Measurements from ENCODE around the gene SMAD6. TPM values are rescaled to one million over a fixed set of nuclear protein-coding genes. Genes with fewer than 3 reads are reported as not detected.

The SMAD6 gene
- total and polyA plus RNA-seq, 10 of the 15 experiments (the other 5 are each of a cell fraction or from before 2014, with no cell fraction given): under 0.01 to 0.10 (median 0.03) TPM; not detected in 7

GRCh38 chr15:66744610-66745279 is 42.7 kb downstream of the SMAD6 start:
- H3K9ac ChIP-seq (ENCODE audit: control insufficient read depth, insufficient read depth, low read length): no peak overlapping the region
- H2AFZ ChIP-seq (ENCODE audit: control insufficient read depth, low read depth, low read length): no peak overlapping the region
- 14% methylated on average over 4 of the region's 4 CpGs for WGBS (ENCODE audit: insufficient coverage, insufficient replicate concordance, low lambda C conversion rate, missing lambda C conversion rate)
- H3K27me3 ChIP-seq (replicated peaks in 1 of 2; ENCODE audit: control insufficient read depth in 2 of 2, insufficient read depth in 2 of 2, low read length in 1 of 2): no peaks in the 10 kb centered on the region; a peak in 1 of 4 replicates
- RAD21 ChIA-PET (ENCODE audit: unreplicated experiment): no interaction called here
- in situ Hi-C loops (cut with MboI): no loop called here
- TF ChIP-seq SMARCA5 (IDR thresholded peaks at IDR 0.05) (no peak), RELB (IDR thresholded peaks at IDR 0.05; ENCODE audit: low read depth) (no peak)
- POLR2A ChIA-PET: no interaction called here
- no peaks in the 10 kb centered on the region for H3K79me2 ChIP-seq (ENCODE audit: control insufficient read depth, insufficient read depth, low read length)
- SMC1A ChIA-PET (ENCODE audit: uncharacterized antibody, unreplicated experiment): no interaction called here
- no peaks in the 10 kb centered on the region for H3K36me3 ChIP-seq (ENCODE audit: control insufficient read depth in 2 of 2, insufficient read depth in 2 of 2, low read length in 1 of 2)
- H3K9me3 ChIP-seq (replicated peaks; ENCODE audit: control insufficient read depth, insufficient read depth, low read length): no peaks in the 10 kb centered on the region
- FAIRE-seq (no peak), ATAC-seq (no peak), DNase-seq (ENCODE audit: low read depth, low spot score) (no peak)
- H3K4me3 ChIP-seq: no peak overlapping the region
- H3K4me1 ChIP-seq (ENCODE audit: control insufficient read depth, insufficient read depth, low read length): no peaks in the 10 kb centered on the region; the same call in 1 of the 2 replicates
- intact Hi-C loops (cut with micrococcal nuclease; ENCODE audit: unreplicated experiment): no loop called here
- no peak overlapping the region for H3K27ac ChIP-seq (ENCODE audit: control insufficient read depth, insufficient read depth)
- H3K4me2 ChIP-seq (ENCODE audit: control insufficient read depth, insufficient read depth): no peak overlapping the region
- no peaks in the 10 kb centered on the region; the same call in 1 of the 2 replicates for H4K20me1 ChIP-seq (ENCODE audit: control insufficient read depth, insufficient read depth)
- CTCF ChIA-PET: no interaction called here
- BruUV-seq (replicated peaks): no TSS peak

- no peaks in the 10 kb centered on the region for H3K9me3 ChIP-seq (replicated peaks; ENCODE audit: control insufficient read depth, insufficient read depth, low read length)
- ChIA-PET SMC1A (ENCODE audit: uncharacterized antibody, unreplicated experiment) (no interaction called here), RAD21 (ENCODE audit: unreplicated experiment) (no interaction called here), CTCF (no interaction called here), POLR2A (interaction anchor here (0.7 kb wide), 1 partner anchor 1041 kb away, joined by 5 read pairs; no protein-coding TSS in a partner anchor)
- no peaks in the 10 kb centered on the region; the same call in 1 of the 2 replicates for H3K4me1 ChIP-seq (ENCODE audit: control insufficient read depth, insufficient read depth, low read length)
- H3K36me3 ChIP-seq (ENCODE audit: control insufficient read depth in 2 of 2, insufficient read depth in 2 of 2, low read length in 1 of 2): no peaks in the 10 kb centered on the region
- no peak overlapping the region for H3K9ac ChIP-seq (ENCODE audit: control insufficient read depth, insufficient read depth, low read length)
- FAIRE-seq (no peak), DNase-seq (ENCODE audit: low read depth, low spot score) (no peak), ATAC-seq (no peak)
- in situ Hi-C loops (cut with MboI) (no loop called here), intact Hi-C loops (cut with micrococcal nuclease; ENCODE audit: unreplicated experiment) (no loop called here)
- no peak overlapping the region for H3K4me3 ChIP-seq
- H3K4me2 ChIP-seq (ENCODE audit: control insufficient read depth, insufficient read depth): no peak overlapping the region
- 51% methylated on average over 9 of the region's 9 CpGs for WGBS (ENCODE audit: insufficient coverage, insufficient replicate concordance, low lambda C conversion rate, missing lambda C conversion rate)
- H3K27me3 ChIP-seq (replicated peaks in 1 of 2; ENCODE audit: control insufficient read depth in 2 of 2, insufficient read depth in 2 of 2, low read length in 1 of 2): no peaks in the 10 kb centered on the region; a peak in 1 of 4 replicates
- no peaks in the 10 kb centered on the region for H3K79me2 ChIP-seq (ENCODE audit: control insufficient read depth, insufficient read depth, low read length)
- no peaks in the 10 kb centered on the region for H4K20me1 ChIP-seq (ENCODE audit: control insufficient read depth, insufficient read depth)
- H2AFZ ChIP-seq (ENCODE audit: control insufficient read depth, low read depth, low read length): no peak overlapping the region
- no peak overlapping the region for H3K27ac ChIP-seq (ENCODE audit: control insufficient read depth, insufficient read depth)
- no TSS peak for BruUV-seq (replicated peaks)
- TF ChIP-seq NFIC (IDR thresholded peaks at IDR 0.05; ENCODE audit: low read depth, low read length) (no peak), RUNX3 (IDR thresholded peaks at IDR 0.05; ENCODE audit: low read length) (no peak), IRF5 (IDR thresholded peaks at IDR 0.05; ENCODE audit: borderline replicate concordance) (no peak), HCFC1 (IDR thresholded peaks at IDR 0.05; ENCODE audit: low read length) (no peak), ESRRA (IDR thresholded peaks at IDR 0.05; ENCODE audit: low read length) (no peak), TCF12 (IDR thresholded peaks at IDR 0.05; ENCODE audit: low read depth, low read length) (no peak), ETV6 (conservative IDR thresholded peaks at IDR 0.05 in 1 of 2, IDR thresholded peaks at IDR 0.05 in 1 of 2; ENCODE audit: borderline replicate concordance in 1 of 2, low read depth in 1 of 2) (no peak), TBL1XR1 (IDR thresholded peaks at IDR 0.05; ENCODE audit: low read depth, low read length) (no peak), NR2C2 (IDR thresholded peaks at IDR 0.05; ENCODE audit: borderline replicate concordance, control insufficient read depth, insufficient read length, low read depth) (no peak), SMC3 (IDR thresholded peaks at IDR 0.05; ENCODE audit: borderline replicate concordance, low read length) (no peak)
- TF ChIP-seq, protein P1, sequence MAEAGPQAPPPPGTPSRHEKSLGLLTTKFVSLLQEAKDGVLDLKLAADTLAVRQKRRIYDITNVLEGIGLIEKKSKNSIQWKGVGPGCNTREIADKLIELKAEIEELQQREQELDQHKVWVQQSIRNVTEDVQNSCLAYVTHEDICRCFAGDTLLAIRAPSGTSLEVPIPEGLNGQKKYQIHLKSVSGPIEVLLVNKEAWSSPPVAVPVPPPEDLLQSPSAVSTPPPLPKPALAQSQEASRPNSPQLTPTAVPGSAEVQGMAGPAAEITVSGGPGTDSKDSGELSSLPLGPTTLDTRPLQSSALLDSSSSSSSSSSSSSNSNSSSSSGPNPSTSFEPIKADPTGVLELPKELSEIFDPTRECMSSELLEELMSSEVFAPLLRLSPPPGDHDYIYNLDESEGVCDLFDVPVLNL (IDR thresholded peaks at IDR 0.05; ENCODE audit: low read depth, low read length): no peak
Observed at GRCh38 chr15:66745530-66746230, 43.6 kb downstream of the SMAD6 start.

Data from GM12878 (cell line).